A549 (cell line): ENCODE results near the gene TMEM37.

ENCODE experiments used
- BCL3 ChIP-seq: fragments of >200 bp; sonication (Bioruptor Twin); formaldehyde crosslinking; IDR thresholded peaks from 3 replicates; pipeline ENCODE4 v1.6.1; 2016
- BHLHE40 ChIP-seq: IDR thresholded peaks from 2 replicates; pipeline ENCODE4 v1.6.1; 2012; ENCODE audit warnings: low read depth, low read length, inconsistent platforms
- CTCF ChIP-seq: fragments of >200 bp; sonication (Bioruptor Twin); formaldehyde crosslinking; IDR thresholded peaks from 3 replicates; pipeline ENCODE4 v1.5.1; 2016
- FOSB ChIP-seq: fragments of 250-450 bp; sonication (Bioruptor Pico); IDR thresholded peaks from 2 replicates; pipeline ENCODE4 v1.5.0; 2020; ENCODE audit warnings: mild to moderate bottlenecking, moderate library complexity
- JUN ChIP-seq, 2 experiments: fragments of >200 bp; sonication (Bioruptor Twin); formaldehyde crosslinking; IDR thresholded peaks; 2 replicates in 1 of 2; 3 replicates in 1 of 2; pipeline ENCODE4 v1.6.1; 2016 to 2017
- MAFK ChIP-seq: fragments of 450-650 bp; IDR thresholded peaks from 2 replicates; pipeline ENCODE4 v1.6.1; 2014; ENCODE audit not compliant: partially characterized antibody
- POLR2A ChIP-seq: IDR thresholded peaks from 2 replicates; pipeline ENCODE4 v1.6.1; 2012; ENCODE audit warnings: mild to moderate bottlenecking, low read length
- SMC3 ChIP-seq: fragments of >200 bp; sonication (Bioruptor Twin); formaldehyde crosslinking; IDR thresholded peaks from 3 replicates; pipeline ENCODE4 v1.6.1; 2018; ENCODE audit warnings: inconsistent platforms
- ZFP36 ChIP-seq: fragments of 450-650 bp; IDR thresholded peaks from 2 replicates; pipeline ENCODE4 v1.6.1; 2014; ENCODE audit warnings: borderline replicate concordance; ENCODE audit not compliant: partially characterized antibody
- TF ChIP-seq, protein P1 (sequence below): fragments of 150-350 bp; IDR thresholded peaks from 2 replicates; pipeline ENCODE4 v1.6.1; 2014; ENCODE audit warnings: low read depth, mild to moderate bottlenecking, low read length

DNA sequence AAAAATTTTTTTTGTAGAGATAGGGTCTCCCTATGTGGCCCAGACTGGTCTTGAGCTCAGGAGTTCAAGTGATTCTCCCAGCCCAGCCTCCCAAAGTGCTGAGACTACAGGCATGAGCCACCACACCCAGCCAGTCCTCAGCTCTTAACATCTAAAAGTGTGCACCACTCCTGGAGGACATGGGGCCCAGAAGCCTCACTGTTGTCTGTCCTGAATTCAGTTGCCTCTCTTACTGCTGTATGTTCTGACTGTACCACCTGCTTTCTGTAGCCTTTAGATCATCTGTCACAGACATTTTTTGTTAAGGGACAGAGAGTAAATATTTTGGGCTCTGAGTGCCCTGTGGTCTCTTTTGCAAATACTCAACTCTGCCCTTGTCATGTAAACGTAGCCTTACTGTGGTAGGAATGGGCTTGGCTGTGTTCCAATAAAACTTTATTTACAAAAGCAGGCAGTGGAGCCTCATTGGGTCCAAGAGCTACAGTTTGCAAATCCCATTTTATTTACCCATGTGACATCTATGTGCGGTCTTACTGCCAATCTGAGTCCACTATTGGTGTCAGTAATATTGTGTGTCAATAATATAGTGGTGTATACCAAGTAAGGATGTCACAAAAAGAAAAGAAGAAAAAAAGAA is 38.1 kb downstream of the TMEM37 start:
- TF ChIP-seq ZFP36 = no peak
- TF ChIP-seq, protein P1, sequence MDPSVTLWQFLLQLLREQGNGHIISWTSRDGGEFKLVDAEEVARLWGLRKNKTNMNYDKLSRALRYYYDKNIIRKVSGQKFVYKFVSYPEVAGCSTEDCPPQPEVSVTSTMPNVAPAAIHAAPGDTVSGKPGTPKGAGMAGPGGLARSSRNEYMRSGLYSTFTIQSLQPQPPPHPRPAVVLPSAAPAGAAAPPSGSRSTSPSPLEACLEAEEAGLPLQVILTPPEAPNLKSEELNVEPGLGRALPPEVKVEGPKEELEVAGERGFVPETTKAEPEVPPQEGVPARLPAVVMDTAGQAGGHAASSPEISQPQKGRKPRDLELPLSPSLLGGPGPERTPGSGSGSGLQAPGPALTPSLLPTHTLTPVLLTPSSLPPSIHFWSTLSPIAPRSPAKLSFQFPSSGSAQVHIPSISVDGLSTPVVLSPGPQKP = no peak
- TF ChIP-seq CTCF = no peak
- no peak for TF ChIP-seq POLR2A
- no peak for TF ChIP-seq FOSB (CRISPR knock-in tag)
- TF ChIP-seq BHLHE40 = no peak
- TF ChIP-seq BCL3 = no peak
- no peak for TF ChIP-seq JUN (IDR thresholded peaks at IDR 0.05)
- TF ChIP-seq SMC3 = no peak
- no peak for TF ChIP-seq MAFK
